ENCODE results near the gene RASGRF2.

RASGRF2 gene

GRCh38 chr5:81234299-81234698 is 274.1 kb downstream of the RASGRF2 start:
- TF ChIP-seq CTCF (IDR thresholded peaks at IDR 0.05): no peak
- peak overlapping the region; percentile 93 to 94 for H3K27ac ChIP-seq
- H3K9me3 ChIP-seq: no peaks in the 10 kb centered on the region
- peaks cover 0 to 56% (median 30%) of the 10 kb centered on the region in 4 donors for H3K4me1 ChIP-seq
- no peak overlapping the region for H3K4me3 ChIP-seq
- intact Hi-C loops (cut with DNase I; ENCODE audit: low total_unique reads): no loop called here
- DNase-seq: no peak
- H3K27me3 ChIP-seq: no peaks in the 10 kb centered on the region
- H3K36me3 ChIP-seq: no peaks in the 10 kb centered on the region

DNA sequence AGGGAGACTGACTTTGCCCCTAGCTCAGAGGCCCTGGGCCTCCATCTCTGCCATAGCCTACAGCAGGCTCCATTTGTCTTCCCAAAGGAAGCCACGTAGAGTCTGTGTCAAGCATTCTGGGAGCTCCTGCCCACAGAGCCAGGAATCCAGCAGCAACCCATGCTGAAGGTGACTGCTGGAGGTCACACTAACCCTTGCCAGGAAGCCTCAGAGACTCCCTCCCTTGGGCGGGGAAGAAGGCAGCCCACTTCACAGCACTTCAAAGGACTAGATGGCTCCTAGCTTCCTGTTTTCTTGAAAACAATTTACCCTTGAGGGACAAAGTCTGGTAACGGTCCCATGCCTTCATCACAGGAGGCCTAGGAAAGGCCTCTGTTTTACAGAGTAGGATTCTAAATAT is 274.6 kb downstream of the RASGRF2 start:
- Histone ChIP-seq H3K27me3 (no peaks in the 10 kb centered on the region), H3K4me1 (peaks cover 0 to 61% (median 33%) of the 10 kb centered on the region in 4 donors), H3K9me3 (no peaks in the 10 kb centered on the region), H3K27ac (peak overlapping the region; percentile 93 to 94), H3K4me3 (no peak overlapping the region), H3K36me3 (no peaks in the 10 kb centered on the region)
- DNase-seq: no peak
- intact Hi-C loops (cut with DNase I; ENCODE audit: low total_unique reads): no loop called here
- no peak for TF ChIP-seq CTCF (IDR thresholded peaks at IDR 0.05)

- Histone ChIP-seq H3K4me1 (peaks cover 0 to 67% (median 36%) of the 10 kb centered on the region in 4 donors), H3K4me3 (peak overlapping the region in 1 of 2 donors; percentile 0), H3K36me3 (no peaks in the 10 kb centered on the region), H3K9me3 (no peaks in the 10 kb centered on the region), H3K27me3 (no peaks in the 10 kb centered on the region), H3K27ac (peak overlapping the region; percentile 93 to 94)
- peak; percentile 47 to 84 for DNase-seq
- TF ChIP-seq CTCF (IDR thresholded peaks at IDR 0.05): no peak
- intact Hi-C loops (cut with DNase I; ENCODE audit: low total_unique reads): no loop called here
Observed at GRCh38 chr5:81235287-81236072, 275.3 kb downstream of the RASGRF2 start.

DNA sequence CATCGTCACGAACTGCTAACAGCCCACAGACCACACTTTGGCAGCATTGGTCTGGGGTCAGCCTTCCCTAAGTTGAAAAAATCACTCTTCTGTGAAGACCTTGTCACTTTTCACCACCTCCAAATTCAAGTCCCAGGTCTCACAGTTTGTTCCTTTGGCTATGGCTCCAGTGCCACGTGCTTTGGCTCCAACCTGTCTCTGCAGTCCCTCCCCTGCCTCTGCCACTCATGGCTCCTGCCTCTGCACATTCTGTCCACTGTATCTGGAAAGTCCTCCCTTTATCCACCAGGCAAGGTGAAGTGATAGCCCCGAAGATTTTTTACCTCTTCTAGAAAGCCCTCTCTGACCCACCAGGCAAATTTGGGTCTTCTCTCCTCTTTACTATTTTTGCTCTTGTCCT is 278.3 kb downstream of the RASGRF2 start:
- no peaks in the 10 kb centered on the region for H3K9me3 ChIP-seq
- intact Hi-C loops (cut with DNase I; ENCODE audit: low total_unique reads): no loop called here
- TF ChIP-seq CTCF (IDR thresholded peaks at IDR 0.05): no peak
- H3K27me3 ChIP-seq: no peaks in the 10 kb centered on the region
- H3K27ac ChIP-seq: peak overlapping the region in 1 of 2 donors; percentile 24
- H3K36me3 ChIP-seq: no peaks in the 10 kb centered on the region
- no peak for DNase-seq
- peaks cover 0 to 69% (median 37%) of the 10 kb centered on the region in 4 donors for H3K4me1 ChIP-seq
- no peak overlapping the region for H3K4me3 ChIP-seq

- Histone ChIP-seq H3K36me3 (no peaks in the 10 kb centered on the region), H3K27ac (peak overlapping the region; percentile 24 to 38), H3K9me3 (no peaks in the 10 kb centered on the region), H3K4me3 (no peak overlapping the region), H3K27me3 (no peaks in the 10 kb centered on the region), H3K4me1 (peaks cover 0 to 69% (median 34%) of the 10 kb centered on the region in 4 donors)
- peak in 1 of 2 donors; percentile 71 for DNase-seq
- no peak for TF ChIP-seq CTCF (IDR thresholded peaks at IDR 0.05)
- intact Hi-C loops (cut with DNase I; ENCODE audit: low total_unique reads): no loop called here
Observed at GRCh38 chr5:81239613-81240012, 279.4 kb downstream of the RASGRF2 start.

Measured in tibial artery (tissue), 4 donors.